ENCODE results near the gene CES1.
"Not testable (repeated sequence)": the region's sequence is repeated elsewhere in the genome, so short reads cannot be mapped to it uniquely, and the experiment has no call there.

DNA sequence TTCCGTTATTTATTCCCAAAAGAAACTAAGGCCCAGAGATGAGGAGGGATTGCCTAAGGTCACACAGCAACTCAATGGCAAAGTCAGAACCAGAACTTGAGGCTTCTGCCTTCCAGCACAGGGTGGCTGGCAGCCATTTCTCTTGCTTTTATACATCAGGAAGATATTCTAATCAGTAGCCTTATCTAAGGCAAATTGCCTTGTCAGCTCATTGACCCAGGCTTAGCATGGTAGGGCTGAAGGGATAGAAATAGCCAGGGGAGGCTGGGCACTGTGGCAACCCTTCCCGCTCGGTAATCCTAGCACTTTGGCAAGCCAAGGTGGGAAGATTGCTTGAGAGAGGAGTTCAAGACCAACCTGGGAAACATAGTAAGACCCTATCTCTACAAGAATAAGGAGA, 2.3 kb upstream of the CES1 start:
- TF ChIP-seq, protein P1, sequence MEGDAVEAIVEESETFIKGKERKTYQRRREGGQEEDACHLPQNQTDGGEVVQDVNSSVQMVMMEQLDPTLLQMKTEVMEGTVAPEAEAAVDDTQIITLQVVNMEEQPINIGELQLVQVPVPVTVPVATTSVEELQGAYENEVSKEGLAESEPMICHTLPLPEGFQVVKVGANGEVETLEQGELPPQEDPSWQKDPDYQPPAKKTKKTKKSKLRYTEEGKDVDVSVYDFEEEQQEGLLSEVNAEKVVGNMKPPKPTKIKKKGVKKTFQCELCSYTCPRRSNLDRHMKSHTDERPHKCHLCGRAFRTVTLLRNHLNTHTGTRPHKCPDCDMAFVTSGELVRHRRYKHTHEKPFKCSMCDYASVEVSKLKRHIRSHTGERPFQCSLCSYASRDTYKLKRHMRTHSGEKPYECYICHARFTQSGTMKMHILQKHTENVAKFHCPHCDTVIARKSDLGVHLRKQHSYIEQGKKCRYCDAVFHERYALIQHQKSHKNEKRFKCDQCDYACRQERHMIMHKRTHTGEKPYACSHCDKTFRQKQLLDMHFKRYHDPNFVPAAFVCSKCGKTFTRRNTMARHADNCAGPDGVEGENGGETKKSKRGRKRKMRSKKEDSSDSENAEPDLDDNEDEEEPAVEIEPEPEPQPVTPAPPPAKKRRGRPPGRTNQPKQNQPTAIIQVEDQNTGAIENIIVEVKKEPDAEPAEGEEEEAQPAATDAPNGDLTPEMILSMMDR (IDR thresholded peaks at IDR 0.05; ENCODE audit: low read length) = not testable (repeated sequence)
- TF ChIP-seq EZH2 (optimal IDR thresholded peaks at IDR 0.05; ENCODE audit: low read depth, low read length) = not testable (repeated sequence)

Measured in MM.1S (cell line).